Heart right ventricle (tissue), 16 donors: ENCODE data around the gene TAOK2. TPM values are rescaled to one million over a fixed set of nuclear protein-coding genes. Genes with fewer than 3 reads are reported as not detected.

Experiments used
- ATAC-seq, 8 donors: fragments of 200-7000 bp; cut with Tn5 transposase; one replicate each; pipeline ENCODE4 v1.9.1; 2020; ENCODE audit warnings: mild to moderate bottlenecking in 8 of 8, moderate library complexity in 8 of 8, moderate number of reproducible peaks in 1 of 8
- DNase-seq, 2 donors: peaks; one replicate each; pipeline ENCODE4 v3.0.0-alpha.2; 2020
- H3K27ac ChIP-seq, 10 donors: fragments of 200-600 bp; sonication (generic) in 2 of 10; one replicate each; pipeline versions ENCODE4 v1.5.0 to v1.8.0; 2020 to 2022; ENCODE audit warnings: mild to moderate bottlenecking in 3 of 10
- H3K27me3 ChIP-seq, 7 donors: fragments of 200-600 bp; one replicate each; pipeline ENCODE4 v1.8.0; 2021 to 2022; ENCODE audit warnings: mild to moderate bottlenecking in 2 of 7
- H3K36me3 ChIP-seq, 9 donors: fragments of 200-600 bp; sonication (generic) in 1 of 9; one replicate each; pipeline versions ENCODE4 v1.5.0 to v1.8.0; 2020 to 2022; ENCODE audit warnings: mild to moderate bottlenecking in 2 of 9
- H3K4me1 ChIP-seq, 9 donors: fragments of 200-600 bp; sonication (generic) in 1 of 9; one replicate each; pipeline versions ENCODE4 v1.5.0 to v1.8.0; 2020 to 2022; ENCODE audit warnings: mild to moderate bottlenecking in 4 of 9
- H3K4me3 ChIP-seq, 10 donors: fragments of 200-600 bp; sonication (generic) in 2 of 10; one replicate each; pipeline versions ENCODE4 v1.5.0 to v1.8.0; 2020 to 2022; ENCODE audit warnings: mild to moderate bottlenecking in 7 of 10, moderate library complexity in 2 of 10
- H3K9me3 ChIP-seq, 11 donors: fragments of 200-600 bp in 10 of 11; sonication (generic) in 2 of 11; one replicate each; pipeline versions ENCODE4 v1.5.0 to v1.8.0; 2013 to 2022; ENCODE audit warnings: mild to moderate bottlenecking in 2 of 11, control low read depth in 1 of 11, moderate library complexity in 1 of 11
- CTCF ChIP-seq, 9 donors: fragments of 200-600 bp; sonication (generic) in 2 of 9; IDR thresholded peaks; one replicate each; pipeline versions ENCODE4 v1.5.0 to v1.8.0; 2021 to 2022; ENCODE audit warnings: antibody characterized with exemption in 9 of 9, mild to moderate bottlenecking in 5 of 9, moderate library complexity in 1 of 9
- WGBS, 2 donors: extraction: QIAGEN DNeasy Blood & Tissue Kit; methylation state at CpG; one replicate each; pipeline ENCODE4 v1.1.7; 2013; ENCODE audit warnings: inconsistent platforms in 1 of 2; 5-methylcytosine and 5-hydroxymethylcytosine counted together
- intact Hi-C, 10 donors: fragments of 100-400 bp; cut with DNase I; formaldehyde crosslinking; loops; one replicate each; pipeline versions ENCODE4 v1.11.1 to v1.14.2; 2022
- polyA plus RNA-seq, 2 donors: library from polyadenylated mRNA; stranded (reverse); fragments of 200-250 nt; gene quantifications; one replicate each; pipeline ENCODE4 v1.2.3, GENCODE V29; 2013
- total RNA-seq, 10 donors: library from RNA; stranded (reverse); fragmentation: NEBNext Ultra II Directional in 3 of 10; extraction: Animal tissue kit (Norgen Biotek cat#: 25700) in 3 of 10; gene quantifications; one replicate each; pipeline versions ENCODE4 v1.2.1 to v1.2.4, GENCODE V29; 2021 to 2023
- donor health status: Arrhythmogenic right ventricular cardiomyopathy.
- donor health status: ischemic (EF 13 %, LVEDD 7.1; RV severe dilation, severe dysfunction).
- donor health status: healthy with polysubstance abuse.
- donor health status: DM: no; HTN: yes; CAD: no.
- donor health status: DM: no; HTN: no; CAD: no.
- donor health status: ischemic (EF 25% LVEDD 6.9; RV normal size, moderate dysfunction).
- donor health status: ischemic (EF 25% LVEDD 5.7; RV mildly dilated, moderate dysfunction).
- donor health status: healthy.
- donor health status: DM: yes; HTN: yes; CAD: no.
- donor health status: Ischemic cardiomyopathy.
- donor health status: ischemic (EF 35%, LVEDD 5.7; RV mildly dilated, moderate dysfunction).
- donor health status: nonischemic (EF 11% LVEDD 7.7; RV severe dilation, severe dysfunction).
- donor health status: DM: yes; HTN: yes; CAD: no.
- donor health status: PGD.
- donor health status: ischemic (EF 29% LVEDD 5.4; RV normal size, mild dysfunction).
- donor health status: nonischemic (EF 23%, LVEDD 6.1; RV moderate dilation, normal function).

Gene TAOK2
- total and polyA plus RNA-seq, 12 donors: 27.0 to 50.4 (median 32.7) TPM

DNA sequence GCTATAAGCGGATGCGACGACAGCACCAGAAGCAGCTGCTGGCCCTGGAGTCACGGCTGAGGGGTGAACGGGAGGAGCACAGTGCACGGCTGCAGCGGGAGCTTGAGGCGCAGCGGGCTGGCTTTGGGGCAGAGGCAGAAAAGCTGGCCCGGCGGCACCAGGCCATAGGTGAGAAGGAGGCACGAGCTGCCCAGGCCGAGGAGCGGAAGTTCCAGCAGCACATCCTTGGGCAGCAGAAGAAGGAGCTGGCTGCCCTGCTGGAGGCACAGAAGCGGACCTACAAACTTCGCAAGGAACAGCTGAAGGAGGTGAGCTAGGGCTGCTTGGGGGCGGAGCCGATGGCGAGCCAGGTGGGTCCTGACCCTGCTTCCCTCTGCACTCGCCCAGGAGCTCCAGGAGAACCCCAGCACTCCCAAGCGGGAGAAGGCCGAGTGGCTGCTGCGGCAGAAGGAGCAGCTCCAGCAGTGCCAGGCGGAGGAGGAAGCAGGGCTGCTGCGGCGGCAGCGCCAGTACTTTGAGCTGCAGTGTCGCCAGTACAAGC lies 11.7 kb downstream of the TAOK2 start:
- H3K36me3 ChIP-seq: peaks cover 9 to 100% (median 85%) of the 10 kb centered on the region in 9 donors
- ATAC-seq (no peak), DNase-seq (no peak)
- no peak overlapping the region for H3K4me3 ChIP-seq
- intact Hi-C loops: no loop called here
- no peaks in the 10 kb centered on the region for H3K27me3 ChIP-seq
- WGBS, 2 donors: 92 to 95% methylated on average over 28 of the region's 28 CpGs
- H3K9me3 ChIP-seq: no peaks in the 10 kb centered on the region
- TF ChIP-seq CTCF (IDR thresholded peaks at IDR 0.05): no peak
- no peak overlapping the region for H3K27ac ChIP-seq
- H3K4me1 ChIP-seq: peaks cover 0 to 6% (median 0%) of the 10 kb centered on the region in 9 donors

DNA sequence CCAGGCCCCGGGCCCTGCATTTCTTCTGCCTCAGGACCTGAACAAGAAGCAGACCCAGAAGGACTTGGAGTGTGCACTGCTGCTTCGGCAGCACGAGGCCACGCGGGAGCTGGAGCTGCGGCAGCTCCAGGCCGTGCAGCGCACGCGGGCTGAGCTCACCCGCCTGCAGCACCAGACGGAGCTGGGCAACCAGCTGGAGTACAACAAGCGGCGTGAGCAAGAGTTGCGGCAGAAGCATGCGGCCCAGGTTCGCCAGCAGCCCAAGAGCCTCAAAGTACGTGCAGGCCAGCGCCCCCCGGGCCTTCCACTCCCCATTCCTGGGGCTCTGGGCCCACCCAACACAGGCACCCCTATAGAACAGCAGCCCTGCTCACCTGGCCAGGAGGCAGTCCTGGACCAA lies 12.6 kb downstream of the TAOK2 start:
- Histone ChIP-seq H3K4me3 (no peak overlapping the region), H3K27ac (no peak overlapping the region), H3K9me3 (no peaks in the 10 kb centered on the region), H3K36me3 (peaks cover 9 to 100% (median 89%) of the 10 kb centered on the region in 9 donors), H3K4me1 (no peaks in the 10 kb centered on the region), H3K27me3 (no peaks in the 10 kb centered on the region)
- TF ChIP-seq CTCF (IDR thresholded peaks at IDR 0.05): no peak
- 92% methylated on average over 20 of the region's 20 CpGs for WGBS, 2 donors
- DNase-seq (no peak), ATAC-seq (no peak)
- intact Hi-C loops: no loop called here

DNA sequence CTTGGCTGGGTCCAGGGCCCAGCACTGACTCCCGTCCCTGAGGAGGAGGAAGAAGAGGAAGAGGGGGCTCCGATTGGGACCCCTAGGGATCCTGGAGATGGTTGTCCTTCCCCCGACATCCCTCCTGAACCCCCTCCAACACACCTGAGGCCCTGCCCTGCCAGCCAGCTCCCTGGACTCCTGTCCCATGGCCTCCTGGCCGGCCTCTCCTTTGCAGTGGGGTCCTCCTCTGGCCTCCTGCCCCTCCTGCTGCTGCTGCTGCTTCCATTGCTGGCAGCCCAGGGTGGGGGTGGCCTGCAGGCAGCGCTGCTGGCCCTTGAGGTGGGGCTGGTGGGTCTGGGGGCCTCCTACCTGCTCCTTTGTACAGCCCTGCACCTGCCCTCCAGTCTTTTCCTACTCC lies 13.3 kb downstream of the TAOK2 start:
- peaks cover 9 to 100% (median 89%) of the 10 kb centered on the region in 9 donors for H3K36me3 ChIP-seq
- no peaks in the 10 kb centered on the region for H3K27me3 ChIP-seq
- H3K4me3 ChIP-seq: no peak overlapping the region
- no peak for TF ChIP-seq CTCF (IDR thresholded peaks at IDR 0.05)
- ATAC-seq (peak in 1 of 8 donors; percentile 6), DNase-seq (no peak)
- intact Hi-C loops: no loop called here
- peaks cover 0 to under 1% (median 0%) of the 10 kb centered on the region in 9 donors for H3K4me1 ChIP-seq
- H3K27ac ChIP-seq: no peak overlapping the region
- WGBS, 2 donors: 93% methylated on average over 5 of the region's 5 CpGs
- no peaks in the 10 kb centered on the region for H3K9me3 ChIP-seq

DNA sequence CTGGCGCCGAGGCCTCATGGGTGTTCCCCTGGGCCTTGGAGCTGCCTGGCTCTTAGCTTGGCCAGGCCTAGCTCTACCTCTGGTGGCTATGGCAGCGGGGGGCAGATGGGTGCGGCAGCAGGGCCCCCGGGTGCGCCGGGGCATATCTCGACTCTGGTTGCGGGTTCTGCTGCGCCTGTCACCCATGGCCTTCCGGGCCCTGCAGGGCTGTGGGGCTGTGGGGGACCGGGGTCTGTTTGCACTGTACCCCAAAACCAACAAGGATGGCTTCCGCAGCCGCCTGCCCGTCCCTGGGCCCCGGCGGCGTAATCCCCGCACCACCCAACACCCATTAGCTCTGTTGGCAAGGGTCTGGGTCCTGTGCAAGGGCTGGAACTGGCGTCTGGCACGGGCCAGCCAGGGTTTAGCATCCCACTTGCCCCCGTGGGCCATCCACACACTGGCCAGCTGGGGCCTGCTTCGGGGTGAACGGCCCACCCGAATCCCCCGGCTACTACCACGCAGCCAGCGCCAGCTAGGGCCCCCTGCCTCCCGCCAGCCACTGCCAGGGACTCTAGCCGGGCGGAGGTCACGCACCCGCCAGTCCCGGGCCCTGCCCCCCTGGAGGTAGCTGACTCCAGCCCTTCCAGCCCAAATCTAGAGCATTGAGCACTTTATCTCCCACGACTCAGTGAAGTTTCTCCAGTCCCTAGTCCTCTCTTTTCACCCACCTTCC lies 13.9 kb downstream of the TAOK2 start:
- no peak for TF ChIP-seq CTCF (IDR thresholded peaks at IDR 0.05)
- WGBS, 2 donors: 95% methylated on average over 35 of the region's 35 CpGs
- Histone ChIP-seq H3K27ac (no peak overlapping the region), H3K9me3 (no peaks in the 10 kb centered on the region), H3K4me1 (peaks cover 0 to 6% (median 0%) of the 10 kb centered on the region in 9 donors), H3K36me3 (peaks cover 9 to 100% (median 86%) of the 10 kb centered on the region in 9 donors), H3K4me3 (no peak overlapping the region), H3K27me3 (no peaks in the 10 kb centered on the region)
- ATAC-seq: peak in 1 of 8 donors; percentile 8
- intact Hi-C loops: no loop called here
- DNase-seq: no peak
